ENCODE results near the gene USH2A. TPM values are rescaled to one million over a fixed set of nuclear protein-coding genes. Genes with fewer than 3 reads are reported as not detected.

Gene USH2A
- total RNA-seq, 2 donors from 2014 or later, result 0.62 to 3.1 TPM

DNA sequence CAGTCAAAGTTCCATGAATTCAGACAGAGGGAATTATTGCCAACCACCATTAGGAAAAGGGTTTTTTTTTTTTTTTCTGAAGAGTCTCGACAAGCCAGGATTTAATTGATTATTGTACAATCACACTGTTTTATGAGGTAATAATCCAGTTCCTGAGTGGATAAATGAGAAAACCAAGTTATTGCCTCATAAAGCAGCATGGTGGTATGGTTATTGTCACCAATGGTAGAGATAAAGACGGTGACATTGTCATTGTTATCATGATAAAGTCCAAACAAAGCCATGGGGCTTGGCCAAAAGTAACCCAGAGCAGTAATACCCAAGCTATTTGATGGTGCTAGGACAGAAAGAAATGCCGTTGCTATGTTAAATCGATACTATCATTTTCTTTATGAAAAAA, 232.8 kb downstream of the USH2A start:
- DNase-seq, result no peak
- no peaks in the 10 kb centered on the region for H3K36me3 ChIP-seq (ENCODE audit: control insufficient read depth, insufficient read depth, low read length)
- no peaks in the 10 kb centered on the region for H3K4me1 ChIP-seq (ENCODE audit: control insufficient read depth, insufficient read depth, low read length)
- WGBS, 2 experiments (ENCODE audit: insufficient coverage in 1 of 2, insufficient read length in 1 of 2), result 56 to 92% methylated on average over 1 to 4 of the region's 4 CpGs
- no peak overlapping the region for H3K4me3 Mint-ChIP-seq
- H3K9me3 ChIP-seq (ENCODE audit: control insufficient read depth, low read length), result no peaks in the 10 kb centered on the region
- H3K27ac ChIP-seq (ENCODE audit: low read depth, low read length), result no peak overlapping the region
- TF ChIP-seq, protein P1, sequence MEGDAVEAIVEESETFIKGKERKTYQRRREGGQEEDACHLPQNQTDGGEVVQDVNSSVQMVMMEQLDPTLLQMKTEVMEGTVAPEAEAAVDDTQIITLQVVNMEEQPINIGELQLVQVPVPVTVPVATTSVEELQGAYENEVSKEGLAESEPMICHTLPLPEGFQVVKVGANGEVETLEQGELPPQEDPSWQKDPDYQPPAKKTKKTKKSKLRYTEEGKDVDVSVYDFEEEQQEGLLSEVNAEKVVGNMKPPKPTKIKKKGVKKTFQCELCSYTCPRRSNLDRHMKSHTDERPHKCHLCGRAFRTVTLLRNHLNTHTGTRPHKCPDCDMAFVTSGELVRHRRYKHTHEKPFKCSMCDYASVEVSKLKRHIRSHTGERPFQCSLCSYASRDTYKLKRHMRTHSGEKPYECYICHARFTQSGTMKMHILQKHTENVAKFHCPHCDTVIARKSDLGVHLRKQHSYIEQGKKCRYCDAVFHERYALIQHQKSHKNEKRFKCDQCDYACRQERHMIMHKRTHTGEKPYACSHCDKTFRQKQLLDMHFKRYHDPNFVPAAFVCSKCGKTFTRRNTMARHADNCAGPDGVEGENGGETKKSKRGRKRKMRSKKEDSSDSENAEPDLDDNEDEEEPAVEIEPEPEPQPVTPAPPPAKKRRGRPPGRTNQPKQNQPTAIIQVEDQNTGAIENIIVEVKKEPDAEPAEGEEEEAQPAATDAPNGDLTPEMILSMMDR (conservative IDR thresholded peaks at IDR 0.05), result no peak
- no peak overlapping the region for H3K9ac ChIP-seq (ENCODE audit: extremely low read depth, low read length, poor library complexity, severe bottlenecking)
- H3K36me3 Mint-ChIP-seq (ENCODE audit: low read depth), result no peaks in the 10 kb centered on the region
- no peaks in the 10 kb centered on the region for H3K9me3 Mint-ChIP-seq
- no peaks in the 10 kb centered on the region for H3K27me3 ChIP-seq (ENCODE audit: control insufficient read depth, insufficient read depth, low read length, poor library complexity, severe bottlenecking)
- no peak overlapping the region for H3K27ac Mint-ChIP-seq
- peaks cover 17% of the 10 kb centered on the region for H3K4me1 Mint-ChIP-seq
- no peaks in the 10 kb centered on the region for H3K27me3 Mint-ChIP-seq (ENCODE audit: insufficient read depth)
- H3K4me3 ChIP-seq (ENCODE audit: low read length), result no peak overlapping the region

DNA sequence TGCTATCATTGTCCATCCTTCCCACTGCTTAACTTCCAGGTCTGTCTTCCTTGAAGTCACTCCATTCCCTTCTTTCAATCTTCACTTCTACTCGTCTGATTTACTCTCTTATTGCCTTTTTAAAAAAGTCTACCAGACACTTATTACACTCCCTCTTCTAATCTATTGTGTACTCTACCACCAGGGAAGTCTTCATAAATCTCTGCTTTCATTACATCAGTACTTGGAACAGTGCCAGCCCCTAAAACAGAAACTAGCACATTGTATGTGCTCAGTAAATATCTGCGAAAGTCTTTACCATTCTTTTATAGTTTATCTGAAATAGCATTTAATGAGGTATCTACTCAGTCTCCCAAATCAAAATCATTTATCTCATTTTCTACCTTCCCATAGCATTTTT, 236.4 kb downstream of the USH2A start:
- Mint-ChIP-seq H3K36me3 (ENCODE audit: low read depth) (no peaks in the 10 kb centered on the region), H3K27me3 (ENCODE audit: insufficient read depth) (no peaks in the 10 kb centered on the region), H3K9me3 (no peaks in the 10 kb centered on the region), H3K4me1 (peaks cover 34% of the 10 kb centered on the region), H3K27ac (no peak overlapping the region), H3K4me3 (no peak overlapping the region)
- Histone ChIP-seq H3K27me3 (ENCODE audit: control insufficient read depth, insufficient read depth, low read length, poor library complexity, severe bottlenecking) (no peaks in the 10 kb centered on the region), H3K36me3 (ENCODE audit: control insufficient read depth, insufficient read depth, low read length) (no peaks in the 10 kb centered on the region), H3K9me3 (ENCODE audit: control insufficient read depth, low read length) (no peaks in the 10 kb centered on the region), H3K27ac (ENCODE audit: low read depth, low read length) (no peak overlapping the region), H3K4me3 (ENCODE audit: low read length) (no peak overlapping the region), H3K9ac (ENCODE audit: extremely low read depth, low read length, poor library complexity, severe bottlenecking) (no peak overlapping the region), H3K4me1 (ENCODE audit: control insufficient read depth, insufficient read depth, low read length) (no peaks in the 10 kb centered on the region)
- 88 to 91% methylated on average over 1 to 2 of the region's 2 CpGs for WGBS, 2 experiments (ENCODE audit: insufficient coverage in 1 of 2, insufficient read length in 1 of 2)
- TF ChIP-seq, protein P1 (conservative IDR thresholded peaks at IDR 0.05), result no peak
- no peak for DNase-seq

DNA sequence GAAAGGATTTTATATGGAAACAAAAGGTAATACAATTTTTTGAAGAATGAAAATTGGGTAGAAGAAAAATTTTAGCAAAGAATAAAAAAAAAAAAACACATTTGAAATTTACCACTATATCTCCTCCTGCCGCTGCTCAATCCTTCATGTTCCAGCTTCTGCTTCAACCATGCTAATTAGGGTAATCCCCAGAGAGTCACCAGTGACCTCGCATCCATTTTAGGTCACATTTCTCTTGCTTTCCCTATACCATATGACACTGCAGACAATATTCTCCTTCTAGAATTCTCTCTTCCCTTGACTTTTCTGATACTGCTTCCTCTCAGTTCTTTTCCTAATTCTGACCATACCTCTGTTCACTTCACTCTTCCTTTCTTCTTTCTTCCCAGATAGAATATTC, 237.1 kb downstream of the USH2A start:
- Histone ChIP-seq H3K9ac (ENCODE audit: extremely low read depth, low read length, poor library complexity, severe bottlenecking) (no peak overlapping the region), H3K27me3 (ENCODE audit: control insufficient read depth, insufficient read depth, low read length, poor library complexity, severe bottlenecking) (no peaks in the 10 kb centered on the region), H3K4me3 (ENCODE audit: low read length) (no peak overlapping the region), H3K36me3 (ENCODE audit: control insufficient read depth, insufficient read depth, low read length) (no peaks in the 10 kb centered on the region), H3K27ac (ENCODE audit: low read depth, low read length) (no peak overlapping the region), H3K9me3 (ENCODE audit: control insufficient read depth, low read length) (no peaks in the 10 kb centered on the region), H3K4me1 (ENCODE audit: control insufficient read depth, insufficient read depth, low read length) (no peaks in the 10 kb centered on the region)
- TF ChIP-seq, protein P1 (conservative IDR thresholded peaks at IDR 0.05), result no peak
- H3K27ac Mint-ChIP-seq, result no peak overlapping the region
- no peaks in the 10 kb centered on the region for H3K36me3 Mint-ChIP-seq (ENCODE audit: low read depth)
- 80 to 83% methylated on average over 2 of the region's 2 CpGs for WGBS, 2 experiments (ENCODE audit: insufficient coverage in 1 of 2, insufficient read length in 1 of 2)
- H3K9me3 Mint-ChIP-seq, result no peaks in the 10 kb centered on the region
- H3K4me1 Mint-ChIP-seq, result peaks cover 34% of the 10 kb centered on the region
- no peak overlapping the region for H3K4me3 Mint-ChIP-seq
- H3K27me3 Mint-ChIP-seq (ENCODE audit: insufficient read depth), result no peaks in the 10 kb centered on the region
- DNase-seq, result no peak

All from endodermal cell (in vitro differentiated cells).